ENCODE measurements around the gene FARS2. TPM values are rescaled to one million over a fixed set of nuclear protein-coding genes. Genes with fewer than 3 reads are reported as not detected.

FARS2 gene
- total and polyA plus RNA-seq, 7 donors, result 8.1 to 21.0 (median 12.5) TPM

- no peak for DNase-seq
- WGBS, 2 donors, result 50 to 68% methylated on average over 2 of the region's 2 CpGs
- H3K27ac ChIP-seq, result no peak overlapping the region
Observed at GRCh38 chr6:5361396-5361795, 100.1 kb downstream of the FARS2 start.

GRCh38 chr6:5365436-5366195, 104.3 kb downstream of the FARS2 start:
- no peak for TF ChIP-seq POLR2AphosphoS5 (IDR thresholded peaks at IDR 0.05)
- no peak for TF ChIP-seq POLR2A (IDR thresholded peaks at IDR 0.05)
- TF ChIP-seq CTCF (IDR thresholded peaks at IDR 0.05), result no peak
- TF ChIP-seq EP300 (IDR thresholded peaks at IDR 0.05), result no peak

More at GRCh38 chr6:5361396-5361795, 100.1 kb downstream of the FARS2 start:
- Histone ChIP-seq H3K9me3 (no peaks in the 10 kb centered on the region), H3K4me3 (no peak overlapping the region), H3K27me3 (no peaks in the 10 kb centered on the region), H3K36me3 (no peaks in the 10 kb centered on the region), H3K4me1 (peaks cover 0 to 12% (median 8%) of the 10 kb centered on the region in 4 donors)
- intact Hi-C loops (cut with DNase I), result no loop called here
- TF ChIP-seq CTCF (IDR thresholded peaks at IDR 0.05) (no peak), EP300 (IDR thresholded peaks at IDR 0.05) (no peak), POLR2A (IDR thresholded peaks at IDR 0.05) (no peak), POLR2AphosphoS5 (IDR thresholded peaks at IDR 0.05) (no peak)

GRCh38 chr6:5366941-5367340, 105.6 kb downstream of the FARS2 start:
- no peaks in the 10 kb centered on the region for H3K27me3 ChIP-seq
- 91 to 93% methylated on average over 3 of the region's 3 CpGs for WGBS, 2 donors
- peaks cover 0 to 14% (median 7%) of the 10 kb centered on the region in 4 donors for H3K4me1 ChIP-seq
- no peak overlapping the region for H3K27ac ChIP-seq
- intact Hi-C loops (cut with DNase I), result no loop called here
- peaks cover 0 to 10% (median 3%) of the 10 kb centered on the region in 4 donors for H3K36me3 ChIP-seq
- H3K9me3 ChIP-seq, result no peaks in the 10 kb centered on the region
- no peak for DNase-seq
- TF ChIP-seq POLR2A (IDR thresholded peaks at IDR 0.05), result no peak
- no peak for TF ChIP-seq POLR2AphosphoS5 (IDR thresholded peaks at IDR 0.05)
- H3K4me3 ChIP-seq, result no peak overlapping the region

More at GRCh38 chr6:5365436-5366195, 104.3 kb downstream of the FARS2 start:
- intact Hi-C loops (cut with DNase I), result no loop called here
- Histone ChIP-seq H3K27ac (no peak overlapping the region), H3K9me3 (no peaks in the 10 kb centered on the region), H3K27me3 (no peaks in the 10 kb centered on the region), H3K4me3 (no peak overlapping the region), H3K36me3 (peaks cover 0 to 10% (median 3%) of the 10 kb centered on the region in 4 donors), H3K4me1 (peaks cover 0 to 18% (median 9%) of the 10 kb centered on the region in 4 donors)
- 80 to 88% methylated on average over 4 of the region's 4 CpGs for WGBS, 2 donors
- no peak for DNase-seq

- Histone ChIP-seq H3K4me3 (no peak overlapping the region), H3K27me3 (no peaks in the 10 kb centered on the region), H3K36me3 (peaks cover 0 to 10% (median 3%) of the 10 kb centered on the region in 4 donors), H3K4me1 (peaks cover 0 to 14% (median 7%) of the 10 kb centered on the region in 4 donors), H3K27ac (no peak overlapping the region), H3K9me3 (no peaks in the 10 kb centered on the region)
- DNase-seq, result no peak
- intact Hi-C loops (cut with DNase I), result no loop called here
- no peak for TF ChIP-seq CTCF (IDR thresholded peaks at IDR 0.05)
- no peak for TF ChIP-seq POLR2A (IDR thresholded peaks at IDR 0.05)
- no peak for TF ChIP-seq POLR2AphosphoS5 (IDR thresholded peaks at IDR 0.05)
- no peak for TF ChIP-seq EP300 (IDR thresholded peaks at IDR 0.05)
- WGBS, 2 donors, result 23 to 74% methylated on average over 2 of the region's 2 CpGs
Observed at GRCh38 chr6:5367510-5367909, 106.2 kb downstream of the FARS2 start.

- Histone ChIP-seq H3K27ac (no peak overlapping the region), H3K27me3 (no peaks in the 10 kb centered on the region), H3K4me1 (no peaks in the 10 kb centered on the region), H3K9me3 (no peaks in the 10 kb centered on the region), H3K4me3 (no peak overlapping the region), H3K36me3 (peaks cover 0 to 10% (median 3%) of the 10 kb centered on the region in 4 donors)
- intact Hi-C loops (cut with DNase I), result no loop called here
- 91 to 96% methylated on average over 2 of the region's 2 CpGs for WGBS, 2 donors
- no peak for DNase-seq
- no peak for TF ChIP-seq EP300 (IDR thresholded peaks at IDR 0.05)
Observed at GRCh38 chr6:5373430-5373829, 112.1 kb downstream of the FARS2 start.
